HepG2 (cell line): ENCODE data around the gene ECD. TPM values are rescaled to one million over a fixed set of nuclear protein-coding genes. Genes with fewer than 3 reads are reported as not detected.
A peak's percentile ranks its signal among the peaks of the same experiment; 100 is the strongest.

Experiments
- BCL6 ChIP-seq: IDR thresholded peaks from 2 replicates; pipeline ENCODE4 v1.6.1; 2016; ENCODE audit warnings: missing genetic modification reagents, missing compliant biosample characterization
- DNMT1 ChIP-seq: sonication (generic); formaldehyde crosslinking; IDR thresholded peaks from 2 replicates; pipeline ENCODE4 v1.5.1; 2020; ENCODE audit warnings: mild to moderate bottlenecking, missing genetic modification reagents
- HCFC1 ChIP-seq: fragments of 150-350 bp; IDR thresholded peaks from 2 replicates; pipeline ENCODE4 v1.6.1; 2014; ENCODE audit warnings: low read depth, low read length
- NBN ChIP-seq: fragments of 450-650 bp; conservative IDR thresholded peaks from 2 replicates; pipeline ENCODE4 v1.6.1; 2017
- NCOA5 ChIP-seq: sonication (generic); formaldehyde crosslinking; IDR thresholded peaks from 2 replicates; pipeline ENCODE4 v1.4.0; 2020; ENCODE audit warnings: missing genetic modification reagents
- RARA ChIP-seq: IDR thresholded peaks from 2 replicates; pipeline ENCODE4 v1.6.1; 2016; ENCODE audit warnings: missing genetic modification reagents, missing compliant biosample characterization
- ZFP82 ChIP-seq: sonication (generic); formaldehyde crosslinking; IDR thresholded peaks from 2 replicates; pipeline ENCODE4 v1.5.1; 2020; ENCODE audit warnings: mild to moderate bottlenecking, missing genetic modification reagents, borderline replicate concordance
- ZIK1 ChIP-seq: sonication (generic); formaldehyde crosslinking; IDR thresholded peaks from 2 replicates; pipeline ENCODE4 v1.5.0; 2020; ENCODE audit warnings: mild to moderate bottlenecking, low read depth, missing genetic modification reagents, borderline replicate concordance
- ZNF225 ChIP-seq: sonication (generic); formaldehyde crosslinking; IDR thresholded peaks from 2 replicates; pipeline ENCODE4 v1.4.0; 2020; ENCODE audit warnings: mild to moderate bottlenecking, missing genetic modification reagents
- ZNF33B ChIP-seq: sonication (generic); formaldehyde crosslinking; IDR thresholded peaks from 2 replicates; pipeline ENCODE4 v1.5.1; 2020; ENCODE audit warnings: mild to moderate bottlenecking, missing genetic modification reagents
- ZNF343 ChIP-seq: sonication (generic); formaldehyde crosslinking; IDR thresholded peaks from 2 replicates; pipeline ENCODE4 v1.4.0; 2020; ENCODE audit warnings: mild to moderate bottlenecking, missing genetic modification reagents
- ZSCAN21 ChIP-seq: sonication (generic); formaldehyde crosslinking; IDR thresholded peaks from 2 replicates; pipeline ENCODE4 v1.8.0; 2022; ENCODE audit warnings: mild to moderate bottlenecking, missing genetic modification reagents, moderate library complexity, borderline replicate concordance
- ZSCAN25 ChIP-seq: sonication (generic); formaldehyde crosslinking; IDR thresholded peaks from 2 replicates; pipeline ENCODE4 v1.8.0; 2022; ENCODE audit warnings: mild to moderate bottlenecking, missing genetic modification reagents
- polyA plus RNA-seq, 8 experiments: library from polyadenylated mRNA; depleted of rRNA in 3 of 8; stranded (reverse) in 7 of 8; unstranded in 1 of 8; fragments of >200 nt; fragmentation: Illumina TruSeq in 4 of 8; extraction: Trizol in 4 of 8; gene quantifications; 2 replicates each; pipeline versions ENCODE4 v1.2.1 to v1.2.3, GENCODE V29; 2011 to 2016; ENCODE audit warnings: low read depth in 4 of 8, missing spikeins in 1 of 8, mixed read lengths in 1 of 8; ENCODE audit not compliant: insufficient read depth in 1 of 8
- total RNA-seq, 5 experiments: library from RNA; depleted of rRNA; stranded (reverse); fragments of >200 nt; fragmentation: Illumina TruSeq; extraction: Trizol; gene quantifications; 2 replicates each; pipeline ENCODE4 v1.2.3, GENCODE V29; 2016; ENCODE audit warnings: low read depth in 1 of 5
- TF ChIP-seq, protein P1 (sequence below): fragments of 450-650 bp; IDR thresholded peaks from 2 replicates; pipeline ENCODE4 v1.6.1; 2017; ENCODE audit warnings: mild to moderate bottlenecking
- TF ChIP-seq, protein P2 (sequence below): sonication (generic); formaldehyde crosslinking; IDR thresholded peaks from 2 replicates; pipeline ENCODE4 v1.9.0; 2022; ENCODE audit warnings: low read depth, missing genetic modification reagents
- TF ChIP-seq, protein P3 (sequence below): sonication (generic); formaldehyde crosslinking; IDR thresholded peaks from 2 replicates; pipeline ENCODE4 v1.4.0; 2020; ENCODE audit warnings: missing genetic modification reagents
- TF ChIP-seq, protein P4 (sequence below): sonication (generic); formaldehyde crosslinking; IDR thresholded peaks from 2 replicates; pipeline ENCODE4 v1.5.0; 2020; ENCODE audit warnings: mild to moderate bottlenecking, missing genetic modification reagents

ECD gene
- total and polyA plus RNA-seq, 2 of the 13 experiments (the other 11 are each of a cell fraction or from before 2014, with no cell fraction given): 21.5 to 27.6 TPM

DNA sequence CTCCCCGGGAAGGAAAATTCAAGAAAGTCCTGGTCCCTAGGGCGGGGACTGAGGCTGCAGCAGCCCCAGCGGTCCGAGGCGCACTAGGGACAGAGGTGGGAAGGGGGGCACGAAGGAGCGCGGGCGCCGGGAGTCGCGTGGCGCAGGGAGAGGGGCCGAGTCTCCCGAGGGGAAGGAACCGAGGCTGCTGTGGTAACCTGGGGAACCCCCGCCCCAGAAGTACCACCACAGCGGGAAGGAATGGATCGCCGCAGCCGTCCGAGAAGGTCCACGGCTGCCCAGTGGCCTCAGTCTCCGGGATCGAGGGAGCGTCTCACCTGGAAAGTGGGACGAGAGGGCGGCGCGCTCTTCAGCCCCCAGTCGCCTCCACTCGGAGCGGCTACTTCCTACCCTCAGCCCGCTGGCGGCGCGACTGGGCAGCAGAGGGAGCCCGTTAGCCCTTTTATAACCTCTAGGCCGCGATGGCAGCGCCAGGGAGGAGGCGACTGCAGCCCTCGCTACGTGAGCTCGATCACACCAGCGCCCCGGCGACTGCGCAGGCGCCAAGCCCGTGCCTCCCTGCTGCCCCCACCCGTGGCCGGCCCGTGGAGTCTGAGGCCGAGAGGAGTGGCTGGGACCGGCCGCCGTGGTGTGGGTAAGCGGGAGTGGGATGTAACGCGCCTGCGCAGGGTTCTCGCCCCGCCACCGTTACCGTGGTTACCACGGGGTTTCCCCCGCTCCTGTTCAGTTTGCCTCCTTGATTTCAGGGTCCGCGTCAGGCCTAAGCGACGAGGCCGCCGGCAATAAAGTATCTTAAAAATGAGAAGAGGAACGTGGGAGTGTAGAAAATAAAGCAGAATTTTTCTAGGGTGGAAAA, 71.1 kb downstream of the ECD start, which contains the start of gene P4HA1 (continued):
- peak; percentile 42 for TF ChIP-seq RARA
- no peak for TF ChIP-seq NBN
- TF ChIP-seq HCFC1: no peak
- TF ChIP-seq, protein P1, sequence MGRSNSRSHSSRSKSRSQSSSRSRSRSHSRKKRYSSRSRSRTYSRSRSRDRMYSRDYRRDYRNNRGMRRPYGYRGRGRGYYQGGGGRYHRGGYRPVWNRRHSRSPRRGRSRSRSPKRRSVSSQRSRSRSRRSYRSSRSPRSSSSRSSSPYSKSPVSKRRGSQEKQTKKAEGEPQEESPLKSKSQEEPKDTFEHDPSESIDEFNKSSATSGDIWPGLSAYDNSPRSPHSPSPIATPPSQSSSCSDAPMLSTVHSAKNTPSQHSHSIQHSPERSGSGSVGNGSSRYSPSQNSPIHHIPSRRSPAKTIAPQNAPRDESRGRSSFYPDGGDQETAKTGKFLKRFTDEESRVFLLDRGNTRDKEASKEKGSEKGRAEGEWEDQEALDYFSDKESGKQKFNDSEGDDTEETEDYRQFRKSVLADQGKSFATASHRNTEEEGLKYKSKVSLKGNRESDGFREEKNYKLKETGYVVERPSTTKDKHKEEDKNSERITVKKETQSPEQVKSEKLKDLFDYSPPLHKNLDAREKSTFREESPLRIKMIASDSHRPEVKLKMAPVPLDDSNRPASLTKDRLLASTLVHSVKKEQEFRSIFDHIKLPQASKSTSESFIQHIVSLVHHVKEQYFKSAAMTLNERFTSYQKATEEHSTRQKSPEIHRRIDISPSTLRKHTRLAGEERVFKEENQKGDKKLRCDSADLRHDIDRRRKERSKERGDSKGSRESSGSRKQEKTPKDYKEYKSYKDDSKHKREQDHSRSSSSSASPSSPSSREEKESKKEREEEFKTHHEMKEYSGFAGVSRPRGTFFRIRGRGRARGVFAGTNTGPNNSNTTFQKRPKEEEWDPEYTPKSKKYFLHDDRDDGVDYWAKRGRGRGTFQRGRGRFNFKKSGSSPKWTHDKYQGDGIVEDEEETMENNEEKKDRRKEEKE: no peak
- TF ChIP-seq NCOA5 (CRISPR knock-in tag): no peak
- TF ChIP-seq, protein P2, sequence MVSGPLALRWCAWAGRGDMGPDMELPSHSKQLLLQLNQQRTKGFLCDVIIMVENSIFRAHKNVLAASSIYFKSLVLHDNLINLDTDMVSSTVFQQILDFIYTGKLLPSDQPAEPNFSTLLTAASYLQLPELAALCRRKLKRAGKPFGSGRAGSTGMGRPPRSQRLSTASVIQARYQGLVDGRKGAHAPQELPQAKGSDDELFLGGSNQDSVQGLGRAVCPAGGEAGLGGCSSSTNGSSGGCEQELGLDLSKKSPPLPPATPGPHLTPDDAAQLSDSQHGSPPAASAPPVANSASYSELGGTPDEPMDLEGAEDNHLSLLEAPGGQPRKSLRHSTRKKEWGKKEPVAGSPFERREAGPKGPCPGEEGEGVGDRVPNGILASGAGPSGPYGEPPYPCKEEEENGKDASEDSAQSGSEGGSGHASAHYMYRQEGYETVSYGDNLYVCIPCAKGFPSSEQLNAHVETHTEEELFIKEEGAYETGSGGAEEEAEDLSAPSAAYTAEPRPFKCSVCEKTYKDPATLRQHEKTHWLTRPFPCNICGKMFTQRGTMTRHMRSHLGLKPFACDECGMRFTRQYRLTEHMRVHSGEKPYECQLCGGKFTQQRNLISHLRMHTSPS (CRISPR knock-in tag): no peak
- TF ChIP-seq, protein P3, sequence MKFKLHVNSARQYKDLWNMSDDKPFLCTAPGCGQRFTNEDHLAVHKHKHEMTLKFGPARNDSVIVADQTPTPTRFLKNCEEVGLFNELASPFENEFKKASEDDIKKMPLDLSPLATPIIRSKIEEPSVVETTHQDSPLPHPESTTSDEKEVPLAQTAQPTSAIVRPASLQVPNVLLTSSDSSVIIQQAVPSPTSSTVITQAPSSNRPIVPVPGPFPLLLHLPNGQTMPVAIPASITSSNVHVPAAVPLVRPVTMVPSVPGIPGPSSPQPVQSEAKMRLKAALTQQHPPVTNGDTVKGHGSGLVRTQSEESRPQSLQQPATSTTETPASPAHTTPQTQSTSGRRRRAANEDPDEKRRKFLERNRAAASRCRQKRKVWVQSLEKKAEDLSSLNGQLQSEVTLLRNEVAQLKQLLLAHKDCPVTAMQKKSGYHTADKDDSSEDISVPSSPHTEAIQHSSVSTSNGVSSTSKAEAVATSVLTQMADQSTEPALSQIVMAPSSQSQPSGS (CRISPR knock-in tag): peak; percentile 87
- TF ChIP-seq DNMT1 (CRISPR knock-in tag): peak; percentile 93; the same call in 1 of the 2 replicates
- TF ChIP-seq ZIK1 (CRISPR knock-in tag): peak; percentile 83
- TF ChIP-seq ZNF33B (CRISPR knock-in tag): peak; percentile 62
- TF ChIP-seq, protein P4, sequence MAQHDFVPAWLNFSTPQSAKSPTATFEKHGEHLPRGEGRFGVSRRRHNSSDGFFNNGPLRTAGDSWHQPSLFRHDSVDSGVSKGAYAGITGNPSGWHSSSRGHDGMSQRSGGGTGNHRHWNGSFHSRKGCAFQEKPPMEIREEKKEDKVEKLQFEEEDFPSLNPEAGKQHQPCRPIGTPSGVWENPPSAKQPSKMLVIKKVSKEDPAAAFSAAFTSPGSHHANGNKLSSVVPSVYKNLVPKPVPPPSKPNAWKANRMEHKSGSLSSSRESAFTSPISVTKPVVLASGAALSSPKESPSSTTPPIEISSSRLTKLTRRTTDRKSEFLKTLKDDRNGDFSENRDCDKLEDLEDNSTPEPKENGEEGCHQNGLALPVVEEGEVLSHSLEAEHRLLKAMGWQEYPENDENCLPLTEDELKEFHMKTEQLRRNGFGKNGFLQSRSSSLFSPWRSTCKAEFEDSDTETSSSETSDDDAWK (CRISPR knock-in tag): no peak
- TF ChIP-seq ZNF225: peak; percentile 74; the same call in 1 of the 2 replicates
- peak; percentile 39; the same call in 1 of the 2 replicates for TF ChIP-seq ZSCAN21 (CRISPR knock-in tag)
- TF ChIP-seq ZFP82 (CRISPR knock-in tag): peak; percentile 78; the same call in 1 of the 2 replicates
- TF ChIP-seq ZSCAN25 (CRISPR knock-in tag): no peak; the same call in 1 of the 2 replicates
- TF ChIP-seq ZNF343 (CRISPR knock-in tag): peak; percentile 93
- peak; percentile 30; the same call in 1 of the 2 replicates for TF ChIP-seq BCL6 (CRISPR knock-in tag)
